MM.1S (cell line): ENCODE results near the gene DCP1A.

Experiments used
- DNase-seq: peaks from one replicate; pipeline ENCODE4 v3.0.0-alpha.2; 2015
- H2AFZ ChIP-seq: fragments of 300-600 bp; sonication (generic); 2 replicates; pipeline ENCODE4 v1.6.0; 2016; ENCODE audit warnings: antibody characterized with exemption, low read length
- H3F3A ChIP-seq: fragments of 300-600 bp; sonication (generic); 2 replicates; pipeline ENCODE4 v1.6.1; 2016; ENCODE audit warnings: mild to moderate bottlenecking, antibody characterized with exemption, low read length, moderate library complexity, mixed read lengths; ENCODE audit not compliant: insufficient read depth
- H3K27ac ChIP-seq: fragments of 300-600 bp; sonication (generic); 2 replicates; pipeline ENCODE4 v1.5.1; 2016; ENCODE audit warnings: mild to moderate bottlenecking, low read length
- H3K27me3 ChIP-seq: fragments of 300-600 bp; sonication (generic); replicated peaks from 2 replicates; pipeline ENCODE4 v1.6.0; 2016; ENCODE audit warnings: low read length; ENCODE audit not compliant: insufficient read depth
- H3K36me3 ChIP-seq: fragments of 300-600 bp; sonication (generic); replicated peaks from 2 replicates; pipeline ENCODE4 v1.6.1; 2016; ENCODE audit warnings: mild to moderate bottlenecking, low read length, mixed read lengths; ENCODE audit not compliant: insufficient read depth
- H3K4me1 ChIP-seq: fragments of 300-600 bp; sonication (generic); 2 replicates; pipeline ENCODE4 v1.6.1; 2016; ENCODE audit warnings: low read length, mixed read lengths
- H3K4me2 ChIP-seq: fragments of 300-600 bp; sonication (generic); 2 replicates; pipeline ENCODE4 v1.6.0; 2016; ENCODE audit warnings: low read depth, low read length
- H3K4me3 ChIP-seq: fragments of 300-600 bp; sonication (generic); 2 replicates; pipeline ENCODE4 v1.5.1; 2016; ENCODE audit warnings: low read length, mixed read lengths
- H3K79me2 ChIP-seq: fragments of 300-600 bp; sonication (generic); 2 replicates; pipeline ENCODE4 v1.6.1; 2016; ENCODE audit warnings: mixed run types, low read length, mixed read lengths
- H3K9ac ChIP-seq: fragments of 300-600 bp; sonication (generic); 2 replicates; pipeline ENCODE4 v1.6.1; 2016; ENCODE audit warnings: low read length, mixed read lengths
- H3K9me2 ChIP-seq: fragments of 300-600 bp; sonication (generic); replicated peaks from 2 replicates; pipeline ENCODE4 v1.6.1; 2016; ENCODE audit warnings: mild to moderate bottlenecking, low read length, mixed read lengths; ENCODE audit not compliant: insufficient read depth
- H3K9me3 ChIP-seq: fragments of 300-600 bp; sonication (generic); replicated peaks from 2 replicates; pipeline ENCODE4 v1.6.1; 2016; ENCODE audit warnings: mild to moderate bottlenecking, low read length, mixed read lengths; ENCODE audit not compliant: insufficient read depth
- H4K20me1 ChIP-seq: fragments of 300-600 bp; sonication (generic); 2 replicates; pipeline ENCODE4 v1.6.1; 2016; ENCODE audit warnings: mild to moderate bottlenecking, low read length, moderate library complexity, mixed read lengths; ENCODE audit not compliant: insufficient read depth
- CTCF ChIP-seq: fragments of 300-600 bp; sonication (generic); IDR thresholded peaks from 2 replicates; pipeline ENCODE4 v1.5.1; 2016; ENCODE audit warnings: antibody characterized with exemption, low read length, mixed read lengths
- EZH2 ChIP-seq: fragments of 300-600 bp; sonication (generic); optimal IDR thresholded peaks from 2 replicates; pipeline ENCODE3; 2017; ENCODE audit warnings: low read depth, mild to moderate bottlenecking, antibody characterized with exemption, low read length, mixed read lengths
- EZH2phosphoT487 ChIP-seq: fragments of 300-600 bp; sonication (generic); IDR thresholded peaks from 2 replicates; pipeline ENCODE4 v1.6.1; 2018; ENCODE audit warnings: antibody characterized with exemption, low read length

DCP1A gene

DNA sequence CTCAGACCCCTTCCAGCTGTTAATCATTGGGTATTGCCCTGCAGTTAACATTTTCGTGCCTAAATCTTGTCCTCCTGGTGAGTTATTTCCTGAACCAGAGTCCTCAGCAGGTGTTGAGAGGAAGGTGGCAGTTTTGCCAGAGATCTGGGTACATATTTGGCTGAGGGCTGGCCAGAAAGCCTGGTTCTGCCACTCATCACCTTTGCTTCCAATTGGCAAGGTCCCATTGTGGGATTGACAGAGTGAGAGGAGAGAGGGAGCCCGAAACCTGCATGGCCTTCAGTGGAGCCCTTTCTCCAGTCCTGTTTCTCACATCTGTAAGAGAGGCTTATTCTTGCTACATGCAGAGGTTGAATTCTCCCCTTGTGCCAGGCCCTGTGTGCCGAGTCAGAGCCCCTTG is 82.6 kb downstream of the DCP1A start:
- H3K36me3 ChIP-seq = no peaks in the 10 kb centered on the region
- H3K4me2 ChIP-seq = no peak overlapping the region
- no peaks in the 10 kb centered on the region for H3K9me3 ChIP-seq
- no peak for DNase-seq
- H3K9ac ChIP-seq = no peak overlapping the region
- H3K4me3 ChIP-seq = no peak overlapping the region
- H3K4me1 ChIP-seq = peaks cover 3% of the 10 kb centered on the region
- TF ChIP-seq CTCF (no peak), EZH2phosphoT487 (no peak), EZH2 (no peak)
- H3F3A ChIP-seq = no peaks in the 10 kb centered on the region
- H3K27me3 ChIP-seq = no peaks in the 10 kb centered on the region
- H3K79me2 ChIP-seq = no peaks in the 10 kb centered on the region
- no peaks in the 10 kb centered on the region for H3K9me2 ChIP-seq
- H3K27ac ChIP-seq = no peak overlapping the region
- no peaks in the 10 kb centered on the region for H4K20me1 ChIP-seq
- H2AFZ ChIP-seq = no peak overlapping the region

DNA sequence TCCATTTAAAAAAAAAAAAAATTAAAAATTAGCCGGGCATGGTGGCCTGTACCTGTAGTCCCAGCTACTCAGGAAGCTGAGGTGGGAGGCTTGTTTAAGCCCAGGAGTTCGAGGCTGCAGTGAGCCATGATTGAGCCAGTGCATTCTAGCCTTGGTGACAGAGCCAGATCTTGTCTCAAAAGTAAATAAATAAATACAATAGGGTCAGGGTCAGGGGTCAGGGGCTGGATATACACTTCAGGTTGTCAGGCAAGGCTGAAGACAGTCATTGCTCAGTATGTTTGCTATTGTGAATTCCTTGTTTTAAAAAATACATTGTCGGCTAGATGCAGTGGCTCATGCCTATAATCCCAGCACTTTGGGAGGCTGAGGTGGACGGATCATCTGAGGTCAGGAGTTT is 83.4 kb downstream of the DCP1A start:
- DNase-seq = no peak
- no peak overlapping the region for H2AFZ ChIP-seq

DNA sequence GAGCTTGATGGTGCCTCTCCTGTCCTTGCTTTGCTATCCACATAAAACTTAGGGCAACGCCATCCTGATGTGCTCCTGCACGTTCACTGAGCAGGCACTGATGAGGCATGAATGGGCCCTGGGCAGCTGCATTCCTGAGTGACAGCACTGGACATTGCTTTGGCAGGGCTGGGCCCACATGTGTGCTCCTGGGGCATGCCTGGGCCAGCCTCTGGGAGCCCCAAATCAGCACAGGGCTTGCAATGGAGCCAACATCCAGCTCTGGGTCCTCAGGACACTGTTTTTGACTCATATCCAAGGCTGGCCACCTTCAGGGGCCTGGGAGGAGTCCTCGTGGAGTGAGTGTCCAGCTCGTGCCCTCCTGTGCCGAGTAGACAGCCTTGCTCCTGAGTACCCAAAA is 85.6 kb downstream of the DCP1A start:
- H3K9me2 ChIP-seq = no peaks in the 10 kb centered on the region
- H3K4me1 ChIP-seq = no peaks in the 10 kb centered on the region
- H3K9ac ChIP-seq = no peak overlapping the region
- TF ChIP-seq CTCF = no peak
- TF ChIP-seq EZH2phosphoT487 = no peak
- TF ChIP-seq EZH2 = no peak
- H3K36me3 ChIP-seq = no peaks in the 10 kb centered on the region
- no peak overlapping the region for H3K27ac ChIP-seq
- no peak for DNase-seq
- H3K9me3 ChIP-seq = no peaks in the 10 kb centered on the region
- no peak overlapping the region for H2AFZ ChIP-seq
- H3K27me3 ChIP-seq = no peaks in the 10 kb centered on the region
- H4K20me1 ChIP-seq = no peaks in the 10 kb centered on the region
- H3K79me2 ChIP-seq = no peaks in the 10 kb centered on the region
- no peak overlapping the region for H3K4me2 ChIP-seq
- H3K4me3 ChIP-seq = no peak overlapping the region
- peaks cover 4% of the 10 kb centered on the region for H3F3A ChIP-seq

More for the DNA sequence above, 83.4 kb downstream of the DCP1A start:
- Histone ChIP-seq H3F3A (no peaks in the 10 kb centered on the region), H3K4me1 (no peaks in the 10 kb centered on the region), H3K27me3 (no peaks in the 10 kb centered on the region), H4K20me1 (no peaks in the 10 kb centered on the region), H3K9ac (no peak overlapping the region), H3K79me2 (no peaks in the 10 kb centered on the region), H3K27ac (no peak overlapping the region), H3K4me3 (no peak overlapping the region), H3K36me3 (no peaks in the 10 kb centered on the region), H3K4me2 (no peak overlapping the region), H3K9me2 (no peaks in the 10 kb centered on the region), H3K9me3 (no peaks in the 10 kb centered on the region)
- TF ChIP-seq EZH2 = no peak
- no peak for TF ChIP-seq CTCF
- TF ChIP-seq EZH2phosphoT487 = no peak
